K562 (cell line): ENCODE results near the gene FDX2. TPM values are rescaled to one million over a fixed set of nuclear protein-coding genes. Genes with fewer than 3 reads are reported as not detected.

Experiments
- ARID3B ChIP-seq: fragments of 250-450 bp; sonication (Bioruptor Pico); IDR thresholded peaks from 2 replicates; pipeline ENCODE4 v1.4.0; 2020; ENCODE audit warnings: borderline replicate concordance
- BCOR ChIP-seq: fragments of 450-650 bp; IDR thresholded peaks from 2 replicates; pipeline ENCODE4 v1.6.1; 2016
- CAMTA2 ChIP-seq: fragments of 250-450 bp; sonication (Bioruptor Pico); conservative IDR thresholded peaks from 2 replicates; pipeline ENCODE4 v1.5.1; 2022
- CHD4 ChIP-seq: fragments of 200-600 bp; sonication (generic); IDR thresholded peaks from 3 replicates; pipeline ENCODE4 v1.6.1; 2012; ENCODE audit warnings: low read depth, mild to moderate bottlenecking, mixed read lengths, low read length, inconsistent platforms; ENCODE audit not compliant: insufficient read depth, insufficient replicate concordance, poor library complexity, severe bottlenecking
- DIDO1 ChIP-seq: fragments of 450-650 bp; IDR thresholded peaks from 2 replicates; pipeline ENCODE4 v1.6.1; 2016; ENCODE audit warnings: low read depth, missing biosample characterization, missing genetic modification characterization
- ELK1 ChIP-seq: sonication (generic); formaldehyde crosslinking; IDR thresholded peaks from 2 replicates; pipeline ENCODE4 v1.8.1; 2022; ENCODE audit warnings: missing genetic modification reagents
- ESRRB ChIP-seq: fragments of 250-450 bp; sonication (Bioruptor Pico); IDR thresholded peaks from 2 replicates; pipeline ENCODE4 v1.5.0; 2020; ENCODE audit warnings: mild to moderate bottlenecking, moderate library complexity, borderline replicate concordance
- FOXA1 ChIP-seq: fragments of 450-650 bp; IDR thresholded peaks from 2 replicates; pipeline ENCODE4 v1.6.1; 2016; ENCODE audit warnings: mild to moderate bottlenecking, borderline replicate concordance
- FOXK1 ChIP-seq: sonication (generic); formaldehyde crosslinking; IDR thresholded peaks from 2 replicates; pipeline ENCODE4 v1.8.0; 2022; ENCODE audit warnings: missing genetic modification reagents, mild to moderate bottlenecking, borderline replicate concordance
- HMG20B ChIP-seq: fragments of 250-450 bp; sonication (Bioruptor Pico); IDR thresholded peaks from 2 replicates; pipeline ENCODE4 v1.5.0; 2021; ENCODE audit warnings: mild to moderate bottlenecking
- HMGXB4 ChIP-seq: sonication (generic); formaldehyde crosslinking; IDR thresholded peaks from 2 replicates; pipeline ENCODE4 v1.8.1; 2023; ENCODE audit warnings: mild to moderate bottlenecking, missing genetic modification reagents
- IRF2 ChIP-seq: sonication (generic); formaldehyde crosslinking; IDR thresholded peaks from 2 replicates; pipeline ENCODE4 v1.8.1; 2022; ENCODE audit warnings: mild to moderate bottlenecking, missing genetic modification reagents
- NCOA4 ChIP-seq: fragments of 450-650 bp; IDR thresholded peaks from 2 replicates; pipeline ENCODE4 v1.6.1; 2018; ENCODE audit warnings: mild to moderate bottlenecking; ENCODE audit not compliant: partially characterized antibody
- NELFE ChIP-seq: IDR thresholded peaks from 2 replicates; pipeline ENCODE4 v1.6.1; 2011; ENCODE audit warnings: mild to moderate bottlenecking; ENCODE audit not compliant: insufficient read depth, insufficient read length
- NFIX ChIP-seq: fragments of 250-450 bp; sonication (Bioruptor Pico); IDR thresholded peaks from 2 replicates; pipeline ENCODE4 v1.4.0; 2020; ENCODE audit warnings: low read depth, mild to moderate bottlenecking, moderate library complexity
- NFRKB ChIP-seq: fragments of 450-650 bp; IDR thresholded peaks from 2 replicates; pipeline ENCODE4 v1.6.1; 2016; ENCODE audit warnings: low read depth
- NRF1 ChIP-seq, 2 experiments: fragments of 450-650 bp; IDR thresholded peaks in 1 of 2; conservative IDR thresholded peaks in 1 of 2; 2 replicates each; pipeline ENCODE4 v1.6.1; 2014; ENCODE audit warnings: mild to moderate bottlenecking in 2 of 2
- PHB2 ChIP-seq: fragments of 450-650 bp; IDR thresholded peaks from 2 replicates; pipeline ENCODE4 v1.6.1; 2017; ENCODE audit warnings: low read depth
- RBM17 ChIP-seq: fragments of 200-400 bp; formaldehyde crosslinking; IDR thresholded peaks from 2 replicates; pipeline ENCODE4 v1.6.1; 2017; ENCODE audit warnings: low read depth, mild to moderate bottlenecking, low read length, borderline replicate concordance
- RBM39 ChIP-seq: fragments of 200-400 bp; formaldehyde crosslinking; optimal IDR thresholded peaks from 2 replicates; pipeline ENCODE3; 2018; ENCODE audit warnings: low read depth, low read length
- SAFB2 ChIP-seq: fragments of 200-400 bp; formaldehyde crosslinking; IDR thresholded peaks from 2 replicates; pipeline ENCODE4 v1.6.1; 2018; ENCODE audit warnings: borderline replicate concordance, low read length, low read depth, moderate library complexity; ENCODE audit not compliant: severe bottlenecking
- SOX6 ChIP-seq: fragments of 450-650 bp; IDR thresholded peaks from 2 replicates; pipeline ENCODE4 v1.6.1; 2014; ENCODE audit warnings: mild to moderate bottlenecking
- U2AF2 ChIP-seq: fragments of 200-400 bp; formaldehyde crosslinking; optimal IDR thresholded peaks from 2 replicates; pipeline ENCODE3; 2017; ENCODE audit warnings: low read depth, mild to moderate bottlenecking, low read length
- ZNF133 ChIP-seq: fragments of 250-450 bp; sonication (Bioruptor Pico); IDR thresholded peaks from 2 replicates; pipeline ENCODE4 v1.4.0; 2020; ENCODE audit warnings: mild to moderate bottlenecking
- ZNF778 ChIP-seq: fragments of 450-650 bp; formaldehyde crosslinking; IDR thresholded peaks from 2 replicates; pipeline ENCODE4 v1.4.0; 2020; ENCODE audit warnings: mild to moderate bottlenecking, moderate library complexity
- polyA plus RNA-seq, 8 experiments: library from polyadenylated mRNA; depleted of rRNA in 4 of 8; stranded (reverse) in 5 of 8; unstranded in 3 of 8; fragments of >200 nt; fragmentation: Nextera tagmentation in 2 of 8; fragmentation: Illumina TruSeq in 1 of 8; extraction: Ambion mirVana in 2 of 8; extraction: Trizol in 1 of 8; gene quantifications; 2 replicates each; pipeline versions ENCODE4 v1.2.1 to v1.2.3, GENCODE V29; 2011 to 2014; ENCODE audit warnings: inconsistent platforms in 1 of 8, missing spikeins in 1 of 8
- total RNA-seq, 7 experiments: library from RNA; depleted of rRNA in 6 of 7; stranded (reverse); fragments of >200 nt in 6 of 7; fragmentation: Illumina TruSeq in 2 of 7; extraction: Trizol in 2 of 7; gene quantifications; 2 replicates each; pipeline versions ENCODE4 v1.2.1 to v1.2.3, GENCODE V29; 2011 to 2021; ENCODE audit warnings: low replicate concordance in 1 of 7
- TF ChIP-seq, protein P1 (sequence below): sonication (generic); formaldehyde crosslinking; IDR thresholded peaks from 2 replicates; pipeline ENCODE4 v1.8.0; 2022; ENCODE audit warnings: mild to moderate bottlenecking, missing genetic modification reagents

The FDX2 gene
- total and polyA plus RNA-seq, 9 of the 15 experiments (the other 6 are each of a cell fraction or from before 2014, with no cell fraction given), result 2.5 to 49.8 (median 29.7) TPM

DNA sequence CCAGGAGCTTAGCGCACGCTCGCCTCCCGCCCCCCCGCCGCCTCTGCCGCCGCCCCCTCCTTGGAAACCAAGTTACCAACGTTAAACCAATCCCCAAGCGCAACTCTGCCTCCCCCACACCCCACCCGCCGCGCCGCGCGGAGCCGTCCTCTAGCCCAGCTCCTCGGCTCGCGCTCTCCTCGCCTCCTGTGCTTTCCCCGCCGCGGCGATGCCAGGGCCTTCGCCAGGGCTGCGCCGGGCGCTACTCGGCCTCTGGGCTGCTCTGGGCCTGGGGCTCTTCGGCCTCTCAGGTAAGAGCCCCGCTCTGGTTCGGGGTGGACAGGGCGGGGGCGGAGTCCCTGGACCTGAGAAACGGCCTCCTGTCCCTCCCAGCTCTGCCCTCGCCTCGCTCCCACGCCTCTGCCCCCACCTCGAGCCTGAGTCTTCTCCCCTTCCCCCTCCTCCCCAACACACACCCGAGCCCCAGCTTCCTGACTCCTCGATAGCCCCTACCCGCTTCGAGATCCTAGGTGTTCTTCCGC lies 25.9 kb downstream of the FDX2 start, which contains the start of gene ICAM5 (continued):
- TF ChIP-seq, protein P1, sequence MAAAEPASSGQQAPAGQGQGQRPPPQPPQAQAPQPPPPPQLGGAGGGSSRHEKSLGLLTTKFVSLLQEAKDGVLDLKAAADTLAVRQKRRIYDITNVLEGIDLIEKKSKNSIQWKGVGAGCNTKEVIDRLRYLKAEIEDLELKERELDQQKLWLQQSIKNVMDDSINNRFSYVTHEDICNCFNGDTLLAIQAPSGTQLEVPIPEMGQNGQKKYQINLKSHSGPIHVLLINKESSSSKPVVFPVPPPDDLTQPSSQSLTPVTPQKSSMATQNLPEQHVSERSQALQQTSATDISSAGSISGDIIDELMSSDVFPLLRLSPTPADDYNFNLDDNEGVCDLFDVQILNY (CRISPR knock-in tag), result no peak
- TF ChIP-seq ARID3B, result no peak
- no peak for TF ChIP-seq PHB2
- TF ChIP-seq BCOR, result no peak
- TF ChIP-seq CHD4, result no peak
- no peak for TF ChIP-seq NRF1 (conservative IDR thresholded peaks at IDR 0.05 in 1 of 2, IDR thresholded peaks at IDR 0.05 in 1 of 2)
- no peak for TF ChIP-seq NELFE
- TF ChIP-seq SOX6, result peak; percentile 7; the same call in 1 of the 2 replicates
- TF ChIP-seq NFIX (CRISPR knock-in tag), result no peak
- no peak for TF ChIP-seq RBM17
- TF ChIP-seq ESRRB, result no peak
- TF ChIP-seq ZNF778 (CRISPR knock-in tag), result no peak
- 0 out of 2 replicates have a peak, but pooled peaks have one; percentile 68 for TF ChIP-seq CAMTA2 (CRISPR knock-in tag)
- TF ChIP-seq HMG20B (CRISPR knock-in tag), result no peak
- TF ChIP-seq ELK1 (CRISPR knock-in tag), result no peak
- no peak for TF ChIP-seq FOXA1
- TF ChIP-seq NFRKB, result peak; percentile 41; the same call in 1 of the 2 replicates
- no peak for TF ChIP-seq SAFB2
- TF ChIP-seq HMGXB4 (CRISPR knock-in tag), result no peak
- no peak for TF ChIP-seq IRF2 (CRISPR knock-in tag)
- TF ChIP-seq RBM39, result no peak
- TF ChIP-seq U2AF2, result no peak
- no peak for TF ChIP-seq FOXK1 (CRISPR knock-in tag)
- no peak for TF ChIP-seq NCOA4
- TF ChIP-seq ZNF133 (CRISPR knock-in tag), result no peak
- no peak for TF ChIP-seq DIDO1 (tag)
